Measurements from ENCODE around the gene CXXC1.

The CXXC1 gene

GRCh38 chr18:50285071-50285470 is 2.4 kb downstream of the CXXC1 start:
- TF ChIP-seq NFIC (IDR thresholded peaks at IDR 0.05) (no peak), TAF1 (IDR thresholded peaks at IDR 0.05; ENCODE audit: low read depth) (no peak), RAD21 (IDR thresholded peaks at IDR 0.05; ENCODE audit: low read depth) (no peak), ZBTB7A (IDR thresholded peaks at IDR 0.05; ENCODE audit: low read depth) (no peak), EP300 (IDR thresholded peaks at IDR 0.05; ENCODE audit: borderline replicate concordance) (no peak), CREB1 (IDR thresholded peaks at IDR 0.05; ENCODE audit: low read depth) (no peak)

- TF ChIP-seq TEAD4 (IDR thresholded peaks at IDR 0.05): no peak
- TF ChIP-seq YY1 (IDR thresholded peaks at IDR 0.05; ENCODE audit: low read depth): no peak
- no peak for TF ChIP-seq EGR1 (IDR thresholded peaks at IDR 0.05)
- TF ChIP-seq NFIC (IDR thresholded peaks at IDR 0.05): no peak
- no peak for TF ChIP-seq EP300 (IDR thresholded peaks at IDR 0.05; ENCODE audit: borderline replicate concordance)
- no peak for TF ChIP-seq TCF12 (IDR thresholded peaks at IDR 0.05; ENCODE audit: low read depth)
- TF ChIP-seq FOXM1 (IDR thresholded peaks at IDR 0.05; ENCODE audit: borderline replicate concordance, low read depth): no peak
- TF ChIP-seq USF1 (IDR thresholded peaks at IDR 0.05): no peak
- TF ChIP-seq ZBTB7A (IDR thresholded peaks at IDR 0.05; ENCODE audit: low read depth): no peak
- no peak for TF ChIP-seq MAX (IDR thresholded peaks at IDR 0.05)
- no peak for TF ChIP-seq RAD21 (IDR thresholded peaks at IDR 0.05; ENCODE audit: low read depth)
- no peak for TF ChIP-seq REST (IDR thresholded peaks at IDR 0.05; ENCODE audit: low read depth)
Observed at GRCh38 chr18:50284255-50284885, 3.1 kb downstream of the CXXC1 start.

- TF ChIP-seq TCF12 (IDR thresholded peaks at IDR 0.05; ENCODE audit: low read depth) (no peak), FOXM1 (IDR thresholded peaks at IDR 0.05; ENCODE audit: borderline replicate concordance, low read depth) (no peak), RAD21 (IDR thresholded peaks at IDR 0.05; ENCODE audit: low read depth) (no peak), MAX (IDR thresholded peaks at IDR 0.05) (no peak), NFIC (IDR thresholded peaks at IDR 0.05) (no peak), REST (IDR thresholded peaks at IDR 0.05; ENCODE audit: low read depth) (no peak), TAF1 (IDR thresholded peaks at IDR 0.05; ENCODE audit: low read depth) (no peak), YY1 (IDR thresholded peaks at IDR 0.05; ENCODE audit: low read depth) (no peak), CEBPB (IDR thresholded peaks at IDR 0.05) (no peak), ZBTB7A (IDR thresholded peaks at IDR 0.05; ENCODE audit: low read depth) (no peak), EP300 (IDR thresholded peaks at IDR 0.05; ENCODE audit: borderline replicate concordance) (no peak), EGR1 (IDR thresholded peaks at IDR 0.05) (no peak), USF1 (IDR thresholded peaks at IDR 0.05) (no peak), TEAD4 (IDR thresholded peaks at IDR 0.05) (no peak), CREB1 (IDR thresholded peaks at IDR 0.05; ENCODE audit: low read depth) (no peak)
Observed at GRCh38 chr18:50283469-50284209, 3.9 kb downstream of the CXXC1 start.

- TF ChIP-seq TAF1 (IDR thresholded peaks at IDR 0.05; ENCODE audit: low read depth) (no peak), EGR1 (IDR thresholded peaks at IDR 0.05) (no peak), MAX (IDR thresholded peaks at IDR 0.05) (no peak), RAD21 (IDR thresholded peaks at IDR 0.05; ENCODE audit: low read depth) (no peak), FOXM1 (IDR thresholded peaks at IDR 0.05; ENCODE audit: borderline replicate concordance, low read depth) (no peak), CEBPB (IDR thresholded peaks at IDR 0.05) (no peak), TCF12 (IDR thresholded peaks at IDR 0.05; ENCODE audit: low read depth) (no peak), REST (IDR thresholded peaks at IDR 0.05; ENCODE audit: low read depth) (no peak), YY1 (IDR thresholded peaks at IDR 0.05; ENCODE audit: low read depth) (no peak), TEAD4 (IDR thresholded peaks at IDR 0.05) (no peak)
Observed at GRCh38 chr18:50282521-50283335, 4.8 kb downstream of the CXXC1 start.

Measured in Ishikawa (cell line).